ENCODE data around the gene ZYG11B. TPM values are rescaled to one million over a fixed set of nuclear protein-coding genes. Genes with fewer than 3 reads are reported as not detected.
"Not testable (repeated sequence)": the region's sequence is repeated elsewhere in the genome, so short reads cannot be mapped to it uniquely, and the experiment has no call there.

ZYG11B gene
- total RNA-seq, 1 donor from 2014 or later, result 33.3 TPM

- no peak for DNase-seq (ENCODE audit: low spot score)
These were observed 126.6 kb downstream of the ZYG11B start for GRCh38 chr1:52852854-52853253.

GRCh38 chr1:52855584-52855983 lies 129.3 kb downstream of the ZYG11B start:
- DNase-seq (ENCODE audit: low spot score), result no peak

- DNase-seq (ENCODE audit: low spot score), result no peak
These were observed 129.8 kb downstream of the ZYG11B start for GRCh38 chr1:52856026-52856425.

GRCh38 chr1:52857443-52857842 lies 131.2 kb downstream of the ZYG11B start:
- DNase-seq (ENCODE audit: low spot score), result no peak

- DNase-seq (ENCODE audit: low spot score), result no peak
These were observed 136.6 kb downstream of the ZYG11B start for GRCh38 chr1:52862666-52863458.

- no peak for DNase-seq (ENCODE audit: low spot score)
These were observed 141.0 kb downstream of the ZYG11B start for GRCh38 chr1:52867087-52867863.

- DNase-seq (ENCODE audit: low spot score), result not testable (repeated sequence)
These were observed 143.5 kb downstream of the ZYG11B start for GRCh38 chr1:52869727-52870126.

GRCh38 chr1:52876843-52877242 lies 150.6 kb downstream of the ZYG11B start:
- DNase-seq (ENCODE audit: low spot score), result no peak

Other genes starting within 250 kb of the ZYG11B start
- gene TUT4, start 173.4 kb upstream of the ZYG11B start, total RNA-seq, result 69.3 TPM
- gene GPX7, start 124.1 kb upstream of the ZYG11B start, total RNA-seq, result 8.9 TPM
- gene SHISAL2A, start 93.3 kb upstream of the ZYG11B start, total RNA-seq, result 1.1 TPM
- gene COA7, start 28.1 kb upstream of the ZYG11B start, total RNA-seq, result 25.4 TPM
- gene ZYG11A, start 116.3 kb downstream of the ZYG11B start, total RNA-seq, result 0.23 TPM
- 196 TPM for gene ECHDC2, start 195.3 kb downstream of the ZYG11B start, total RNA-seq
- 138 TPM for gene SCP2, start 200.8 kb downstream of the ZYG11B start, total RNA-seq